ENCODE measurements around the gene VAV1.

GRCh38 chr19:6842871-6843607 lies 70.5 kb downstream of the VAV1 start:
- TF ChIP-seq CTCF (IDR thresholded peaks at IDR 0.05; ENCODE audit: insufficient read depth, low read length, poor library complexity, severe bottlenecking): no peak
- no peak for TF ChIP-seq EZH2phosphoT487 (conservative IDR thresholded peaks at IDR 0.05; ENCODE audit: low read length)

Measured in SU-DHL-6 (cell line).